Fibroblast of lung (primary cell): ENCODE results near the gene NEUROD2.

Source experiments
- CTCF ChIP-seq, 2 donors: IDR thresholded peaks in 1 of 2; conservative IDR thresholded peaks in 1 of 2; 1 replicate in 1 of 2; 2 replicates in 1 of 2; pipeline ENCODE4 v1.5.1; 2011 to 2012; ENCODE audit warnings: low read length in 2 of 2, control low read depth in 1 of 2, inconsistent platforms in 1 of 2, low read depth in 1 of 2, mild to moderate bottlenecking in 1 of 2
- EZH2 ChIP-seq: IDR thresholded peaks from 2 replicates; pipeline ENCODE4 v1.5.1; 2012; ENCODE audit warnings: low read length, control low read depth, mild to moderate bottlenecking; ENCODE audit errors: missing control alignments

DNA sequence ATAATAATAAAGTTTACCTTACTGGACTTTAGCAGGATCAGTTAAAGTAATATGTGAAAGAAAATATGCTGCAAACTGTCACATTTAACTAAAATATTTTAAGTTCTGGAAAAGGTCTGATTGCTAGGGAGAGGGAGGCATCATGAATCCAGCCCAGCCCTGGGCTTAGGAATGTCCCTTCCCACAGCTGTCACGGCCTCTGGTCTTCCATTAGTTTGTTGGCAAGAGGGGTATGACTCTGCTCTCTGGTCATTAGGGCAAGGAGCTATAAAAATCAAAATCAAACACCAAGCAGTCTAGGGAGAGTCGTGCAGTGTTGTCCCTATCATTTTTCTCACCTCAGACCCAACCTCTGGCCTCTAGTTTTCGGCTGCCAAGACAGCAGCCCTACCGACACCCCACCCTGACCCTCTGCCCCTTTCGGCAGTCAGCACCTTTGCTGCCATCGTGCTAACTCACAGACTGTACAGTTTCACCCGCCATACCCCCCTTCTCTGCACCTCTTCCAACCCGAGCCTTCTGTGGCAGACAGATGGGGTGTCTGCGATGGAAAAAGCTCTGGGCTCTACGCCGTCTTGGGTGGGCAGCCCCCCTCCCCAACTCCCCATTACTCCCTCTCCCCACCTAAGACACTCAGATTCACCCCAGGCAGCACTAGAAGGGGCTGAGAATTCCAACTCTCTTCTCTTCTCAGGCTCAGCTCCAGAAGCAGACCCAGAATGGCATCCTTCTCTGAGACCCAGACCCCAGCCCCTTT, 41.4 kb downstream of the NEUROD2 start:
- TF ChIP-seq CTCF (conservative IDR thresholded peaks at IDR 0.05 in 1 of 2, IDR thresholded peaks at IDR 0.05 in 1 of 2; ENCODE audit: low read depth in 1 of 2, low read length in 2 of 2) = no peak
- TF ChIP-seq EZH2 = no peak
